Measurements from ENCODE around the gene AOPEP. TPM values are rescaled to one million over a fixed set of nuclear protein-coding genes. Genes with fewer than 3 reads are reported as not detected.

AOPEP gene
- total RNA-seq, 4 donors from 2014 or later: 252 to 375 (median 312) TPM

DNA sequence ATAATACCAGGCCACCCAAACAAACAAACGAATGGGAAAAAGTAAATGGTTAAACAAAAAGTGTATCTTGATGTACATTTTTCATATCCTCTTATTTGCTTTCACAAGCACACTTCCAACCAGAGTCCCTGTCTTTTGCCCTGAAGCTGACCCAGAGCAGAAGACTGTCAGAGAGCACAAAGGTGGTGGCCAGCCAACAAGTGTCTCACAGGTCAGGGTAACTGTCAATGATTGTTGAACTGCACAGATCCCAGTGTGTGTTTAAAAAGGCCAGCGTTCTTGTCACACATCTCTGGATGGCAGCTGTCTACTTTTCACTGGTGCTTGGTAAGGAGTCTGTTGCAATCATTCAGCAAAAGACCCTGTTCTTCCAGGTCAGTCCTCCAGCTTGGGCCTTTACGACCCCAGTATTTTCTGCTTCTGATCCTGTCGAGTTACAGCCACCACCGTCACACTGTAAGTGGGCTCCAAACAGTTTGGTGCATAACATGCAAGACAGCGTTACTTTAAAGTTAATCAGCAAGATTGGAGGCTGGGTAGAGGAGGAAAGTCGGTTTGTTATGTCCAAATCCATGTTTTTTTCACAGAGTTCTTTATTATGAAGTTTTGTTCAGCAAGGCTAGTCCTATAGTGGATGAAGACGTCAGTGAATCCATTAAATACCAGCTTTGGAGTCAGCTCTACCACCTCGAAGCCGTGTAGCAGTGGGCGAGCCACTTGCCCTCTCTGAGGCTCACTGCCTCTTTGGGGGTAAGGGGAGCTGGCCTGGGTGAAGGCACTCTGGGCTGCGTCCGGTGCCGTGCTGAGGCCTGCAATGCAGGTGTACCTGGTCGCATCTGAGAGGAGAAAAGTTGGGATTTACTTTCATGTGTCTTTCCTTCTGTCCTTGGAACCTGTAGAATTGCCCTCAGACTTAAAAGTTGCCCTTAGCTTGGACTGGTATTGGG lies 265.7 kb downstream of the AOPEP start:
- no peak for ATAC-seq
- TF ChIP-seq POLR2AphosphoS5 (IDR thresholded peaks at IDR 0.05) (no peak), POLR2A (IDR thresholded peaks at IDR 0.05) (no peak), EP300 (IDR thresholded peaks at IDR 0.05) (no peak)
- TF ChIP-seq, protein P1, sequence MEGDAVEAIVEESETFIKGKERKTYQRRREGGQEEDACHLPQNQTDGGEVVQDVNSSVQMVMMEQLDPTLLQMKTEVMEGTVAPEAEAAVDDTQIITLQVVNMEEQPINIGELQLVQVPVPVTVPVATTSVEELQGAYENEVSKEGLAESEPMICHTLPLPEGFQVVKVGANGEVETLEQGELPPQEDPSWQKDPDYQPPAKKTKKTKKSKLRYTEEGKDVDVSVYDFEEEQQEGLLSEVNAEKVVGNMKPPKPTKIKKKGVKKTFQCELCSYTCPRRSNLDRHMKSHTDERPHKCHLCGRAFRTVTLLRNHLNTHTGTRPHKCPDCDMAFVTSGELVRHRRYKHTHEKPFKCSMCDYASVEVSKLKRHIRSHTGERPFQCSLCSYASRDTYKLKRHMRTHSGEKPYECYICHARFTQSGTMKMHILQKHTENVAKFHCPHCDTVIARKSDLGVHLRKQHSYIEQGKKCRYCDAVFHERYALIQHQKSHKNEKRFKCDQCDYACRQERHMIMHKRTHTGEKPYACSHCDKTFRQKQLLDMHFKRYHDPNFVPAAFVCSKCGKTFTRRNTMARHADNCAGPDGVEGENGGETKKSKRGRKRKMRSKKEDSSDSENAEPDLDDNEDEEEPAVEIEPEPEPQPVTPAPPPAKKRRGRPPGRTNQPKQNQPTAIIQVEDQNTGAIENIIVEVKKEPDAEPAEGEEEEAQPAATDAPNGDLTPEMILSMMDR (IDR thresholded peaks at IDR 0.05): no peak
- H3K27me3 ChIP-seq: no peaks in the 10 kb centered on the region
- no peaks in the 10 kb centered on the region for H3K9me3 ChIP-seq
- H3K27ac ChIP-seq: no peak overlapping the region
- WGBS, 2 donors (ENCODE audit: low coverage in 1 of 2): 76 to 92% methylated on average over 5 to 13 of the region's 15 CpGs
- H3K4me3 ChIP-seq: no peak overlapping the region
- H3K36me3 ChIP-seq: no peaks in the 10 kb centered on the region
- peaks cover 4 to 29% (median 8%) of the 10 kb centered on the region in 3 donors for H3K4me1 ChIP-seq

DNA sequence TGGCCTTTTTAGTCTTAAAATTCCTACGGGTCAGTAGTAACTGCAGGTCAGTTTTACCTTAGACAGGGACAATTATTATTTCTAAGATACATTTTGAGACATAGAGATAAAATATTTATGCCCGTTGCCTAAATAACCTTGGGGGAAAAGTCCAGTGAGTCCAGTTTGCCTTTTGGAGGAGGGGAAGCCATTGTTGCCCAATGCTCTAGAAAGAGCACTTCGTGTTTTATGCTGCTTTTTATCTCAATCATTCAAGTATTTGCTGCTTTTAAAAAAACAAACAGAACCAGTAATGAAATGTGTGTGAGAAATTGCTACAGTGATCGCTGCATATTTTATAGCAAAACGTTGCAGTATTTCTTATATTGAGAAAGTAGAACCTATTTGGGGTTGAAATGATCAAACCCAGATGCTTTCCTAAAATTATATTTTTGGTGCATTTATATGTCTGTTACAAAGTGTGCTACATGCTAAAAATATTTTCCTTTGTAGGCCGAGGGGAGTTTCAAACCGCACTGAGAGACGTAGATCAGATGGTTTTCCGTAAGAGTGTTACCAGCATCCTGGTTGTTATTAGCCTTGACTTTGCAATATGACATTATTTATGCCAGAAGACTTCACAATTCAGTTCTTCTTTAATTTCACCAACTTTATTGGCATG lies 266.8 kb downstream of the AOPEP start:
- H3K27me3 ChIP-seq: no peaks in the 10 kb centered on the region
- no peak overlapping the region for H3K4me3 ChIP-seq
- H3K9me3 ChIP-seq: no peaks in the 10 kb centered on the region
- H3K27ac ChIP-seq: peak overlapping the region in 1 of 4 donors; percentile 84
- no peaks in the 10 kb centered on the region for H3K36me3 ChIP-seq
- H3K4me1 ChIP-seq: peaks cover 4 to 30% (median 8%) of the 10 kb centered on the region in 3 donors
- WGBS, 2 donors (ENCODE audit: low coverage in 1 of 2): 82 to 87% methylated on average over 9 of the region's 9 CpGs
- TF ChIP-seq POLR2AphosphoS5 (IDR thresholded peaks at IDR 0.05) (no peak), POLR2A (IDR thresholded peaks at IDR 0.05) (no peak), EP300 (IDR thresholded peaks at IDR 0.05) (no peak)
- TF ChIP-seq, protein P1 (IDR thresholded peaks at IDR 0.05): no peak
- no peak for ATAC-seq

DNA sequence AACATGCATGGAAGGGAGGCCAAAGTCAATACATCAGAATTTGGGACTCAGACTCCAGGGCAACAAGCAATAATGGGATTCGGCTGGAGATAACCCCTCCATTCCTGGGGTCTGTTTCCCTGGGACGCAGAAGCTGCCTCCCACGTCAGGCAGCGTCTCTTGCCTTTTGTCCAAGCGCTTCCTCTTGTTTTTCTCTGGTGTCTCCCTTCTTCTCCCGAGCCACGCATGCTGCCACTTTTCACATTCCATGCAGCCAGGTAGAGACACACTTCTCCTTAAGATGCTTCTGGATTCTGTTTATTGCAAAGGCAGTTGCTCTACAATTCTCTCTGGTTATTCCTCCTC lies 267.3 kb downstream of the AOPEP start:
- Histone ChIP-seq H3K4me3 (no peak overlapping the region), H3K4me1 (peaks cover 4 to 30% (median 8%) of the 10 kb centered on the region in 3 donors), H3K9me3 (no peaks in the 10 kb centered on the region), H3K36me3 (no peaks in the 10 kb centered on the region), H3K27ac (peak overlapping the region in 1 of 4 donors; percentile 84), H3K27me3 (no peaks in the 10 kb centered on the region)
- TF ChIP-seq EP300 (IDR thresholded peaks at IDR 0.05) (no peak), POLR2A (IDR thresholded peaks at IDR 0.05) (no peak), POLR2AphosphoS5 (IDR thresholded peaks at IDR 0.05) (no peak)
- TF ChIP-seq, protein P1 (IDR thresholded peaks at IDR 0.05): no peak
- no peak for ATAC-seq
- WGBS, 2 donors (ENCODE audit: low coverage in 1 of 2): 73 to 74% methylated on average over 3 to 7 of the region's 7 CpGs

DNA sequence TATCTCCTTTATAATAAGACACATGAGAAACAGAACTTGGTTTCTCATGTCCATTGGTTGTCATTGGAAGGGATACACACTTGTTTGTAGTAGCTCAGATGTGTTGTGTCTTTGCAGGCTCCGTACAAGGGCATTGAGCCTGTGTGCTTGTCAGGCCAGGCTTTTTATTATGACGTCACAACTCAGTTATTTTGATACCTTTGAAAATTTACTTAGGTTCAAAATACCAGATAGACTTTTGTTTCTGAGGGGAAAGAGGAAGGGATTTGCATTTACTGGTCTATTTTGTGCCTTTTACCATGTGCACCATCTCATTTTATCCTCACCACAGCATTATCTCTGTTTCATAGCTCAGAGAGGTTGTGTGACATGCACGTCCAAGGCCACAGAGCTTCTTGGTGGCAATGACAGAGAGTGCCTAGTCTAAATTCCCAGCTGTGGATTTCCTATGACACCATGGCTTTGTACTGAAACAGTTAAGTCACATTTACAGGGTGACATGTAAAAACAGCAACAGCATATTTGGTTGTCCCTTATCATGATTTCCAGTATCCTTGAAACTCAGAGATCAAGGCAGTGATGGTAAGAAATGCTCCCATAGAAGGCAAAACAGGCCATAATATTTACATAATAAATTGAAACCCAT lies 268.7 kb downstream of the AOPEP start:
- Histone ChIP-seq H3K27me3 (no peaks in the 10 kb centered on the region), H3K4me3 (no peak overlapping the region), H3K9me3 (no peaks in the 10 kb centered on the region), H3K36me3 (no peaks in the 10 kb centered on the region), H3K4me1 (peaks cover 4 to 39% (median 8%) of the 10 kb centered on the region in 3 donors), H3K27ac (peak overlapping the region; percentile 73 to 84 (median 77))
- ATAC-seq: no peak
- no peak for TF ChIP-seq POLR2AphosphoS5 (IDR thresholded peaks at IDR 0.05)
- TF ChIP-seq, protein P1 (IDR thresholded peaks at IDR 0.05): no peak
- TF ChIP-seq POLR2A (IDR thresholded peaks at IDR 0.05): no peak
- no peak for TF ChIP-seq EP300 (IDR thresholded peaks at IDR 0.05)
- 51 to 73% methylated on average over 3 of the region's 3 CpGs for WGBS, 2 donors (ENCODE audit: low coverage in 1 of 2)

Data from gastroesophageal sphincter (tissue), 4 donors.